ENCODE measurements around the gene E2F4.

DNA sequence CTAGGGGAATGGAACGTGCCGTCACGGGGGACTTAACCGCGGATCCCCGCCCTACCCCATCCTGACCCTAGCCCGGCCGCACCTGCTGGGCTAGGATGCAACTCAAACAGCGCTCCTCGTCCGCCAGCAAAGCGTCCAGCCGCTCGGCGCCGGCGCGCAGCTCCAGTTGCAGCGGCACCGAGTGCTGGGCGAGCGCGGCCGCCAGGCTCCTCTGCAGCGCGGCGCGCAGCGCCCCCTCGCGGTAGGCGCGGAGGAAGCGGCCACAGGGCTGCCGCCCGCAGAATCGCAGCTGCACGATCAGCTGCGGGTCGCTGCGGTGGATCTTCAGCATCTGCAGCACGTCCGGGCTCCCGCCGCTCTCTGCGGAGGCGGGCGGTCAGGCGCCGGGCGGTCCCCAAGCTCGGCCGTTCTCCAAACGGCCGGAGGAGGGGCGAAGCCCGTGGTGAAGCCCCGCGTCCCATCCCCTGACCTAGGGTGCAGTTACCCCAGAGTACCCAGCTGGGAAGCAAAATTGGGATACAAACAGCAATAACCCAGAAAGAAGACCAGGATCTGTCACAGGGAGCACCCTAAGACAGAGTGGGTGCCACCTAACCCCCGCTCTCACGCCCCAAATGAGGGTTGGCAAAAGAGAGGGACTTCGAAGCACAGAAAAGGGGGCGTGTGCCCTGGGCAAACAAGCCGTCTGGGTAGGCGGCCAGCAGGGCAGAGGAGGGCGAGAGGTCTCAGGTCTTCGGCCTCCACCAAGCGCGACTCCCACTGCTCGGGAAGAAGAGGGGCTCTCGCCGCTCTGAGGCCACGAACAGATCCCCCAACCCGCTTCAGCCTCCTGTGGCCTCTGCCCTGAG, 36.4 kb upstream of the E2F4 start:
- TF ChIP-seq POLR2A (IDR thresholded peaks at IDR 0.05; ENCODE audit: low read depth, low read length) (no peak), POLR2AphosphoS5 (IDR thresholded peaks at IDR 0.05; ENCODE audit: low read depth, low read length) (no peak)
